Nephron (organoid): Measurements from ENCODE around the gene MSL1.

Experiments used
- H3K27ac Mint-ChIP-seq, 3 experiments: 2 replicates each; pipeline ENCODE4 v1.8.0; 2020; ENCODE audit warnings: mixed read lengths in 3 of 3, mild to moderate bottlenecking in 2 of 3, moderate library complexity in 1 of 3
- H3K27me3 Mint-ChIP-seq: 2 replicates; pipeline ENCODE4 v1.8.0; 2021; ENCODE audit warnings: low read depth, mild to moderate bottlenecking, moderate library complexity, mixed read lengths
- H3K36me3 Mint-ChIP-seq: 2 replicates; pipeline ENCODE4 v1.8.0; 2020; ENCODE audit warnings: low read depth, mixed read lengths
- H3K4me1 Mint-ChIP-seq: 2 replicates; pipeline ENCODE4 v1.8.0; 2020; ENCODE audit warnings: mixed read lengths
- H3K4me3 Mint-ChIP-seq, 3 experiments: 2 replicates each; pipeline ENCODE4 v1.8.0; 2020; ENCODE audit warnings: mild to moderate bottlenecking in 3 of 3, mixed read lengths in 3 of 3, moderate library complexity in 2 of 3
- H3K9me3 Mint-ChIP-seq: 2 replicates; pipeline ENCODE4 v1.8.0; 2020; ENCODE audit warnings: mixed read lengths
- CTCF ChIP-seq, 3 experiments: fragments of 200-600 bp; sonication (generic); IDR thresholded peaks; one replicate each; pipeline ENCODE4 v1.5.0; 2021; ENCODE audit warnings: antibody characterized with exemption in 3 of 3; ENCODE audit not compliant: unreplicated experiment in 3 of 3

Gene MSL1

GRCh38 chr17:40090237-40091119 is 31.3 kb upstream of the MSL1 start:
- H3K9me3 Mint-ChIP-seq: no peaks in the 10 kb centered on the region
- H3K27me3 Mint-ChIP-seq: no peaks in the 10 kb centered on the region
- peak overlapping the region in 2 of 3 experiments; percentile 13 to 42 for H3K4me3 Mint-ChIP-seq
- peak overlapping the region; percentile 87 to 97 (median 96) for H3K27ac Mint-ChIP-seq
- TF ChIP-seq CTCF (IDR thresholded peaks at IDR 0.05; ENCODE audit: unreplicated experiment in 3 of 3): no peak
- H3K4me1 Mint-ChIP-seq: peaks cover 48% of the 10 kb centered on the region
- peaks cover 38% of the 10 kb centered on the region for H3K36me3 Mint-ChIP-seq

- Mint-ChIP-seq H3K4me3 (no peak overlapping the region), H3K36me3 (peaks cover 35% of the 10 kb centered on the region), H3K27ac (peak overlapping the region in 2 of 3 experiments; percentile 63 to 67), H3K27me3 (no peaks in the 10 kb centered on the region), H3K9me3 (no peaks in the 10 kb centered on the region), H3K4me1 (peaks cover 53% of the 10 kb centered on the region)
- TF ChIP-seq CTCF (IDR thresholded peaks at IDR 0.05; ENCODE audit: unreplicated experiment in 3 of 3): no peak
These were observed 29.9 kb upstream of the MSL1 start for GRCh38 chr17:40091691-40092397.

- no peak overlapping the region for H3K4me3 Mint-ChIP-seq
- H3K27me3 Mint-ChIP-seq: no peaks in the 10 kb centered on the region
- peak overlapping the region in 2 of 3 experiments; percentile 59 to 67 for H3K27ac Mint-ChIP-seq
- H3K4me1 Mint-ChIP-seq: peaks cover 49% of the 10 kb centered on the region
- H3K36me3 Mint-ChIP-seq: peaks cover 30% of the 10 kb centered on the region
- H3K9me3 Mint-ChIP-seq: no peaks in the 10 kb centered on the region
- no peak for TF ChIP-seq CTCF (IDR thresholded peaks at IDR 0.05; ENCODE audit: unreplicated experiment in 3 of 3)
These were observed 29.2 kb upstream of the MSL1 start for GRCh38 chr17:40092581-40092980.

DNA sequence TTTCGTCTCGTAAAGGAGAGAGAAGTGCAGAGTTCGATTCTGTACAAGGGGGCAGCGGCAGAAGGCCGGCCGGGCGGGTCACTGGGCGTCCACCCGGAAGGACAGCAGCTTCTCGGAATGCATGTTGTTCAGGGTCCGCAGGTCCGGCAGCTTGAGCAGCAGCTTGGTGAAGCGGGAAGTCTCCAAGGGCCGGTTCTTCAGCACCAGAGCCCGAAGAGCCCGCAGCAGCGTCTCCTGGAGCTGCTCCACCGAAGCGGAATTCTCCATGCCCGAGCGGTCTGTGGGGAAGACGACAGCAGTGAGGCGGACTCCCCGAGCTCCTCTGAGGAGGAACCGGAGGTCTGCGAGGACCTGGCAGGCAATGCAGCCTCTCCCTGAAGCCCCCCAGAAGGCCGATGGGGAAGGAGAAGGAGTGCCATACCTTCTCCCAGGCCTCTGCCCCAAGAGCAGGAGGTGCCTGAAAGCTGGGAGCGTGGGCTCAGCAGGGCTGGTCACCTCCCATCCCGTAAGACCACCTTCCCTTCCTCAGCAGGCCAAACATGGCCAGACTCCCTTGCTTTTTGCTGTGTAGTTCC is 28.7 kb upstream of the MSL1 start:
- peaks cover 54% of the 10 kb centered on the region for H3K4me1 Mint-ChIP-seq
- H3K9me3 Mint-ChIP-seq: no peaks in the 10 kb centered on the region
- peaks cover 30% of the 10 kb centered on the region for H3K36me3 Mint-ChIP-seq
- no peak overlapping the region for H3K4me3 Mint-ChIP-seq
- TF ChIP-seq CTCF (IDR thresholded peaks at IDR 0.05; ENCODE audit: unreplicated experiment in 3 of 3): no peak
- peak overlapping the region; percentile 59 to 72 (median 70) for H3K27ac Mint-ChIP-seq
- H3K27me3 Mint-ChIP-seq: no peaks in the 10 kb centered on the region

DNA sequence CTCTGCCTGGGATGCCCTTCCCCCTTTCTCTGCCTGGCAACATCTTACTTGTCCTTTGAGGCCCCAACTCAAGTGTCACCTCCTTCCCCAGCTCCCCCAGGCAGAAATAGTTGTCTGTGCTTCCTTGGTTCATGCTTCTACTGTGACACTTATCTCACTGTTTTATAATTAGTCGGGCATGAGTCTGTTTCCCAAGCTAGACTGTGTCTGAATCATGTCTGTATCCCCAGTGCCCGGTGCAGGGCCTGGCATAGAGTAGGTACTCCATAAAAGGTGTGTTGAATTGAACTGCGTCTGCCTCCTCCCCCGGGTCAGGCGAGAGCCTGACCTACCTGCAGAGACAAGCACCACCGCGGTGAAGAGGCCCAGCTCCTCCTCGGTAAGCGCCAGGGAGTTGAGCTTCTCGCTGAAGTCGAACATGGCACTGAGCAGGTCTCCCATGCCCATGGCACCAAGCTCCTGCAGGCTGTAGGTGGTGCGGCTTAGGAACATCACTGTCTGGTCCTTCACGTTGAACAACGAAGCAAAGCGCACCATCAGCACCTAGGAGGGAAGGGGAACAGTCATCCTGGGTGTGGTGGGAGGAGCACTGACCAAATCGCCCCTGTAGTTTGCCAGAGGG is 28.1 kb upstream of the MSL1 start:
- no peak overlapping the region for H3K4me3 Mint-ChIP-seq
- no peak for TF ChIP-seq CTCF (IDR thresholded peaks at IDR 0.05; ENCODE audit: unreplicated experiment in 3 of 3)
- peaks cover 60% of the 10 kb centered on the region for H3K4me1 Mint-ChIP-seq
- H3K27ac Mint-ChIP-seq: peak overlapping the region; percentile 51 to 72 (median 70)
- no peaks in the 10 kb centered on the region for H3K27me3 Mint-ChIP-seq
- peaks cover 26% of the 10 kb centered on the region for H3K36me3 Mint-ChIP-seq
- no peaks in the 10 kb centered on the region for H3K9me3 Mint-ChIP-seq
